ENCODE data around the gene KMO.

KMO gene

GRCh38 chr1:241532162-241532531, at the start of gene KMO:
Gene KMO (plus strand): TSS chr1:241532378. CDS start chr1:241532445, 67 bp downstream.
- no peak for DNase-seq

GRCh38 chr1:241482761-241483250, 49.4 kb upstream of the KMO start:
- DNase-seq, result no peak

DNA sequence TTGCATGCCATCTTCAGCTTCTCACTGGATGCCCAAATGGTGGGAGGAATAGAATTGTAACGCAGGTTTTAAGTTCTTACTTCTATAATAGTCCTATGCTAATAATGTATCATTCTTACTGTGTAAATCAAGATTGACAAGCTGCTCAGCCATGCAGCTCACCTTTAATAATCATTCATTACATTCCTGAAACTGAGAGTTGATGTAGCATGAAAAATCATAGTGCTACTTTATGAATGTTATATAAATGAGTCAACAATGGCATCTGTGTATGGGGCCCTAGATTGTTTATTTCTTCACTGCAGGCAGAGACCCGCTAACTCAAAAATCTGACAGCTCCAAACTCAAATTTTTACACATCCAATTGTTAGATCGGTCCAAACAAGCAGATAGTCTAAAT, 47.0 kb upstream of the KMO start:
- DNase-seq, result no peak

GRCh38 chr1:241485554-241485992, 46.6 kb upstream of the KMO start:
- no peak for DNase-seq

- no peak for DNase-seq
Observed at GRCh38 chr1:241488739-241489138, 43.4 kb upstream of the KMO start.

DNA sequence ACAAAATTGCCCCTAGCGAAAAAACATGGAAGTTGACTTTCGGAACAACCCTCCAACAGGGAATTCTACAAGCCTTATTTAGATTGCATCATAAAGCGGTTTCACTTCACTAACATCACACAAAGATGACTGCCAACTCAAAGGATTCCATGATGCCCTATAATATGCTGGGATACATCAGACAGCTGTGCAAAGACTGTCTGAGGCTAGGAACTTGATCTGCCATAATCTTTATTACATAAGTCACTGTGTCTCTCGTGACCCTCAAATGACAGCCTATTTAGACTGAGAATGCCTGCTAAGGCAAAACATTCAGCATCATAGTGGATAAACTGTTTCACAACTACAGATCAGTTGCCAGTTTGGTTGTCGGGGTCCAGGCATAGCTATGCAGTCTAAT, 36.4 kb upstream of the KMO start:
- DNase-seq, result no peak

DNA sequence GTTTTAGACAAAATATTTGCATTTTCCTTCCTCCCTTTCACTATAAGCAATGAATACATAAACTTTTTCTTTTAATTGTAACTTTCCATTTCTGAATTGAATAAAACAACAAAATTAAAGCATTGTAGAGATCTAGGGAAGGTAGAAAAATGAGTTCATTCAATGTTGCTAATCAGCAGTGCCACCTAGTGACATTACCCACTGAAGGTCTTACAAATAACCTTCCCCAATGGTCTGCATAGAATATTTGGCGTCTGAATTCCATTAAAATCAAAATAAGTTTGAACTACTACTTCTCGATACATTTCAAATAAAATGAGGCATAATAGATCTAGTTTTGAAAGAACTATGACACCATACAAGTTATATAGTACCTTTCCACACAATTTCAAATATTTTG, 32.3 kb upstream of the KMO start:
- no peak for DNase-seq

DNA sequence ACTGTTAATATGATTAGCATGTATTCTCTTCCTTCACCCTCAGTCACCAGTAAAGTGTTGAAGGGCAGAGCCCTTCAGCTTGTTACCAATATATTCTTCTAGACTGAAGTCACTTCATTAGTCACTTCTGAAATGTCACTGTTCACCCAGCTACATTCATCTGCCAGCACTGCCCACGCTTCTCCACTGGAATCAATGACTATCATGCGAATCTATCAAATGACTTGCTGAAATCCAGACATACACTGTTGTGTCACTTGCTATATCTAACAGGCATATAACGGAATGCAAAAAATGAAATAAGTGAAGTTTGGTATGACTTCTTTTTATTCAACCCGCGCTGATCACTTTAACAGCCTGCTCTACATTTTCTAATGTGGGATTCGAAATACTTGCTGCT, 28.7 kb upstream of the KMO start:
- no peak for DNase-seq

- no peak for DNase-seq
Observed at GRCh38 chr1:241507189-241507863, 24.9 kb upstream of the KMO start.

- DNase-seq, result no peak
Observed at GRCh38 chr1:241513378-241513777, 18.8 kb upstream of the KMO start.

DNA sequence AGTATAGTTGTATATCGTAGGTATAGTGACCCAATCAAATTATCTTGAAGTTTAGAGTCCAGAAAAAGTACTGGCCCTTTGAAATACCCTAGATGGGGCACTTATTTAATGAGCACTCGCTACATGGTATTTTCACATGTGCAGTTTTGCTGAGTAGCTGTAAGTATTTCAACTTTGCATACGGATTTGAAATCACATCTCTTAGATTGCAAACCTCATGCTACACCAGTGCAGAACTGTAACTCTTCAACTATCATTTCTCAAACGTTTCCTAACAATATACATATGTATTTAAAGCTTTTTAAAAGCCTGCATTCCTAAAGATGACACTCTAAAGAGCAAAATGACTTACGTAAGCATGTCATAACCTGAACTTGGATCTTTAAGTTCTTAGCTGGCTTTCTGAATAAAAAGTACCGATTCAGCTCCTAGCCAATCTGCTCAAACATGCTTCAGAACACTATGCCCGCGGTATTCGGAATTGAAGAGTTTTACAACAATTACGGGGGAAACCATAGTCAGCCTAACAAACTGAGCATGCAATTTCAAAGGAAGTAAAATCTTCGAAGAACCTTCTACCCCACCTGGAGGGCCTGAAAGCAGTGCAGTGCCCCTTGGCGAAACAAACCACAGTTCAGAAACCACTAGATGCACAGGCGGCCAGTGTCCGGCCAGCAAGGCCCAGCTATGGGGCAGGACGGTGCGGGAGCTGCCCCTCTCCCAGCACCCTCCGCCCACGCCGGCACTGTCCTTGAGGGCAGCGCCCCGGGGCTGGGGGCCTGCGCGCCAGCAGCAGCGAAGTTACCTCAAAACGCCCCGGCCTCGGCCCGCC, 13.5 kb upstream of the KMO start:
- DNase-seq, result peak; percentile 24 to 49

- DNase-seq, result peak; percentile 93
Observed at GRCh38 chr1:241519308-241520079, 12.7 kb upstream of the KMO start, which contains the start of gene FH. Gene FH (minus strand): TSS chr1:241519755. CDS start chr1:241519722, 33 bp downstream.

DNA sequence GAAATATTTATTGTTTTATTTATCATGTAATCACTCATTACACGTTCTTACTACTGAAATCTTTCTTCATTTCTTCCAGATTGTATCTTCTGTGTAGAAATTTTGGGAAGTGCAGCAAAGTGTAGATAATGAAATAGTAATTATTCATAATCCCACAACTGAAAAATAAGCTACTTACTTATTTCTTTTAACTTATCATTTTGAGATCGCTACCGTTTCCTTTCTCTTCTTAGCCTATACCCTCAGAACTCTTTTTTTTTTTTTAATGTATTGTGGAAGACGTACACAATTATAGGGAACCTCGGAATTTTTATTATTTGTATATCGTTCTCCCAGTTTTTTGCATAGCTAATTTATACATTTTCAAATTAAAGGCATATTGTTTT, 12.1 kb upstream of the KMO start:
- DNase-seq, result no peak

DNA sequence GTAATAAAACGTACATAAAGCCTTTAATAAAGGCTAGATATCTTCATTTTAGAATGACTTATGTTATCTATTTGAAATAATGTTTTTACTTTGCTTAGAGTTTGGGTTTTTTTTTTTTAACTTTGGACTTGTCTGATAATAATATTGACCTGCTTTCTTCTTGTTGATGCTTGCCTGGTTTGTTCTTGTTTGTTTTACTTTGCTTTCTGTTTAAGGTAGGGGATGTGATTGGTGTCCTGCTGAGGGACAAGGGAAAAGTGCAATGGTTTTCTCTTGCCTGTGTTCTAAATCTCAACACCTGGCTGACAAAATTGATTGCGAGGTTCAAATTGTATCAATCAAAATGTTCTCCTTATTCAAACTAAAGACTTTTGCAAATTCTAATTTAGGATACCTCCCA, 10.5 kb upstream of the KMO start:
- DNase-seq, result no peak

DNA sequence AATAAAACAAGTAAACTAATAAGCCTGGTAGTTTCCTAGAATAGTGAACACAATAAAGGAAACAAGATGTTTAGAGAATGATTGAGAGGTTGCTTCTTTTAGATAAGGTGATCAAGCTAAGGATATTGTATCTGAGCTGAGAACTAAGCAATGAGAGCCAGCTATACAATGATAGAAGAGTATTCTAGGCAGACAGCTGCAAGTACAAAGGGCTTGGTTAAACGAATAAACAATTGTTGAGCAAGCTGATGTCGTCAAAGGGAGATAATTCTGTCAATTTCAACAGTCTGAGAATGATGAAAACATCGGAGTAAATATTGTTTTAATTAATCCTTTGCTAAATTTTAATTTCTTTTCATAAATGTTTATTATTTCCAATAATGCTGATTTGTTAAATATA, 7.2 kb upstream of the KMO start:
- no peak for DNase-seq

GRCh38 chr1:241527146-241527545, 5.0 kb upstream of the KMO start:
- DNase-seq, result no peak

DNA sequence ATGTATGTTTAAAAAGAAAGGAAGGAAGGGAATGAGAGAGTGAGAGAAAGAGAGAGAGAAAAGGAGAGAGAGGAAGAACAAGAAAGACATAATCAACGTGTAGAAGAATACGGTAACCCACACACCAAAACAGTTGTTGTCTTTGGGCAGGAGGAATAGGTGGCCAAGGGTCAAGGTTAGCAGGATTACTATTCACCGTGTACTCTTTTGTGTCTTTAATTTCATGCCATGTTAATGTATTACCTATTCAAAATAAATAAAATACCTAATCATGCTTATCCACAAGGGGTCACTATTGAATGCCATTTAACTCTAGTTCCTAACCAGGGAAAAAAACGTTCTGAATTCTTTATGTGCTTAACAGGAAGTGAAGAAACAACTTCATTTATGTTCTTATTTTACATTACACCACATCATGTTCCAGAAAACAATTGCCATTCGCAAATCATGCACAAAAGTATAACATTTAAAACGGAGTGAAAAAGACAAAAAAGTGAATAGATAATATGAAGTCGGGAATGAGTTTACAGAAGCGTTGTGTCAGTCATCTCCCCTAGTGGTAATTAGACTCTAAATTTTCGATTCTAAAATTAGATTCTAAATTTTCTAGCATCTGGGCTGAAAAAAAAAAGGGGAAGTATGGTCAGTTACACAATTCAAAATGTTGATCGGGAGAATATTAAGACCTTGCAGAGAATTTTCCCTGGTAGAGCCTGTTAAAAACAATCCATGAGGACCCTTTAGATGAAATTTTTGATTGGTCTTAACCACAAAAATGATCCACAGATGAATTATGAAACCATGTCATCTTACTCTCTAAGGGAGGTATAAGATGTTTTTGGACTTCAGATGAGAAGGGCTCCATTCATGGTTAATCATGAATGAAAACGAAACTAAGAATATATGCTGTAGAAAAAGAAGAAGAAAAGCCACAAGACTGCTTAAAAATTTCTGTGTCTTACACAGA, 700 bp upstream of the KMO start:
- DNase-seq, result no peak

DNA sequence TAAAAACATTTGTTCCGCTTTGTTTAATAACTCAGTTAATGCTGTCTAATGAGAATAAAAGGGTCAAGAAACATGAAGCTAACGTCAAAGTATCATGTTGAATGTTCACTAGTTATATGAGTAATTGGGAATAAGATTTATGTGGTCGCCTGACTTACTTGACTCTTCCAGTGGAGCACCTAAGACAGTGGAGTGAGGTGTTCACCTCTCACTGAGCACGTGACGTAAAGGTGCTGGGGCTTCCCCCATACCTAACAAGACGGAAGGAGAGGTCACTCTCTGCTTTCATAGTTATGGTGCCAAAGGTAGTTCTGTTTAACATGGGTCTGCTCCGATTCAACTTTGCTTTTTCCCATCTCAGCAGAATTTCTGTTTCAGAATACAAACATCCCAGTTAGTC, 686 bp downstream of the KMO start:
- DNase-seq, result no peak

- no peak for DNase-seq
Observed at GRCh38 chr1:241533326-241534115, 1.3 kb downstream of the KMO start.

- DNase-seq, result no peak
Observed at GRCh38 chr1:241536304-241536703, 4.1 kb downstream of the KMO start.

DNA sequence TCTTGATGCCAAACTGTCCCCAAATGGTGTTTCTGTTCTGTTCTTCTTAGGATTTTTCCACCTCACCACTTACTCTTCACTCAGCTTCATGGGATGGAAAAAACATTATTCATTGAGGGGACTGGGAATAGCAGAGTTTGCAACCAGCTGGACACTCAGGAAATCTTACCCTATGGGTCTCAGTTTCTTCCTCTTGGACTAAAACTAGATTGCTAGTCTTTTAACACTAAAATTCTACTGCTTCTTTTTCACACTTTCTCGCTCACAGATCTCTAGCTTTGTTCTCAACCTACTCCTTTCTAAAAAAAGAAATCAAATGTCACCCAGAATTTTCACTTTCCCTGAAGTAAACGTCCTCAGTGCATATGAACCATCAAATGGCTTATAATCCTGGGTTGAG, 4.8 kb downstream of the KMO start:
- no peak for DNase-seq
